ENCODE measurements around the gene ADCY9.
"Not testable (repeated sequence)": the region's sequence is repeated elsewhere in the genome, so short reads cannot be mapped to it uniquely, and the experiment has no call there.

ADCY9 gene

DNA sequence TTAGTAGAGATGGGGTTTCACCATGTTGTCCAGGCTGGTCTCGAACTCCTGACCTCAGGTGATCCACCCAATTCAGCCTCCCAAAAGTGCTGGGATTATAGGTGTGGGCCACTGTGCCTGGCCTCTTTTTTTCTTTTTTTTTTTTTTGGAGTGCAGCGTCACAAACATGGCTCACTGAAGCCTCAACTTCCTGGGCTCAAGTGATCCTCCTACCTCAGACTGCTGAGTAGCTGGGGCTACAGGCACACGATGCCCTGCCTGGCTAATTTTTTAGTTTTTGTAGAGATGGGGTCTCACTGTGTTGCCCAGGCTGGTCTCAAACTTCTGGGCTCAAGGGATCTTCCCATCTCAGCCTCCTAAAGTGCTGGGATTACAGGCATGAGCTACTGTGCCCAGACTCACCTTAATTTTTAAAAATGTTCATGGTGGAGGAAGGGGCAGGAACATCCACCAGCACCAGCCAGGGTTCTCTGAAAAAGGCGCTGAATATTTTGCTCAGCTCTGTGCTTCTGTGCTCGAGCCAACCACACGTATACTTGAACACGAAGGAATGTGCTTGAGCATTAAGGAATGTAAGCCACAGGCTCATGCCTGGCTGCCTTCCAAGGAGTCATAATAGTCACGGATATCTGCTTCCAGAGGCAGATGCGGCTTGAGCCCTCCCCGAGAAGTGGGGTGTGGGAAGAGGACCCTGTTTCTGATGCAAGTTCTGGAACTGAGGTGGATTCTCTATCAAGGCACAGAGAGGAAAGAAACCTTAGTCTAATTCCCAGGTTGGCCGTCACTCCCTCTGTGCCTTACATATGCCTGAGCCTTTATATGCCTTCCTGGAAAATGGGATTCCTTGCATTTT is 170.3 kb downstream of the ADCY9 start:
- Histone ChIP-seq H3K4me2 (no peak overlapping the region), H3K79me2 (ENCODE audit: insufficient read depth, low read depth) (no peaks in the 10 kb centered on the region), H2AFZ (ENCODE audit: low read depth) (no peak overlapping the region), H3K27me3 (ENCODE audit: insufficient read depth, low read depth) (no peaks in the 10 kb centered on the region), H3K36me3 (ENCODE audit: insufficient read depth) (no peaks in the 10 kb centered on the region), H4K20me1 (ENCODE audit: insufficient read depth) (no peaks in the 10 kb centered on the region), H3K4me1 (ENCODE audit: low read depth, poor library complexity, severe bottlenecking) (no peaks in the 10 kb centered on the region), H3K27ac (no peak overlapping the region), H3K4me3 (IDR thresholded peaks at IDR 0.05; ENCODE audit: insufficient read depth, low read depth, low read length) (no peak overlapping the region), H3K9ac (no peak overlapping the region)
- TF ChIP-seq, protein P1, sequence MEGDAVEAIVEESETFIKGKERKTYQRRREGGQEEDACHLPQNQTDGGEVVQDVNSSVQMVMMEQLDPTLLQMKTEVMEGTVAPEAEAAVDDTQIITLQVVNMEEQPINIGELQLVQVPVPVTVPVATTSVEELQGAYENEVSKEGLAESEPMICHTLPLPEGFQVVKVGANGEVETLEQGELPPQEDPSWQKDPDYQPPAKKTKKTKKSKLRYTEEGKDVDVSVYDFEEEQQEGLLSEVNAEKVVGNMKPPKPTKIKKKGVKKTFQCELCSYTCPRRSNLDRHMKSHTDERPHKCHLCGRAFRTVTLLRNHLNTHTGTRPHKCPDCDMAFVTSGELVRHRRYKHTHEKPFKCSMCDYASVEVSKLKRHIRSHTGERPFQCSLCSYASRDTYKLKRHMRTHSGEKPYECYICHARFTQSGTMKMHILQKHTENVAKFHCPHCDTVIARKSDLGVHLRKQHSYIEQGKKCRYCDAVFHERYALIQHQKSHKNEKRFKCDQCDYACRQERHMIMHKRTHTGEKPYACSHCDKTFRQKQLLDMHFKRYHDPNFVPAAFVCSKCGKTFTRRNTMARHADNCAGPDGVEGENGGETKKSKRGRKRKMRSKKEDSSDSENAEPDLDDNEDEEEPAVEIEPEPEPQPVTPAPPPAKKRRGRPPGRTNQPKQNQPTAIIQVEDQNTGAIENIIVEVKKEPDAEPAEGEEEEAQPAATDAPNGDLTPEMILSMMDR (conservative IDR thresholded peaks at IDR 0.05; ENCODE audit: low read depth, low read length) = no peak

DNA sequence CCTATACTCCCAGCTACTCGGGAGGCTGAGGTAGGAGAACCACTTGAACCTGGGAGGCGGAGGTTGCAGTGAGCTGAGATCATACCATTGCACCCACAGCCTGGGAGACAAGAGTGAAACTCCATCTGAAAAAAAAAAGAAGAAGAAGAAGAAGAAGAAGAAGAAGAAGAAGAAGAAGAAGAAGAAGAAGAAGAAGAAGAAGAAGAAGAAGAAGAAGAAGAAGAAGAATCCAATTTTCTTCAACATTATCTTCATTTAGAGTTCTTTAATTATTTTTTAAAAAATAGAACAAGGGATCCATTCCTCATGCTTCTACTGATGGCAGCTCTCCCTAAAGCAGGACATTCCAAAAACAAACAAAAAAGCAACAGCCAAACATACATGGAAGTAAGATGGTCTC is 171.8 kb downstream of the ADCY9 start:
- not testable (repeated sequence) for H3K4me3 ChIP-seq (IDR thresholded peaks at IDR 0.05; ENCODE audit: insufficient read depth, low read depth, low read length); H3K4me2 ChIP-seq; H3K27ac ChIP-seq; H3K27me3 ChIP-seq (ENCODE audit: insufficient read depth, low read depth); H3K9ac ChIP-seq; H3K4me1 ChIP-seq (ENCODE audit: low read depth, poor library complexity, severe bottlenecking); H3K36me3 ChIP-seq (ENCODE audit: insufficient read depth); H2AFZ ChIP-seq (ENCODE audit: low read depth); H3K79me2 ChIP-seq (ENCODE audit: insufficient read depth, low read depth); H4K20me1 ChIP-seq (ENCODE audit: insufficient read depth)

DNA sequence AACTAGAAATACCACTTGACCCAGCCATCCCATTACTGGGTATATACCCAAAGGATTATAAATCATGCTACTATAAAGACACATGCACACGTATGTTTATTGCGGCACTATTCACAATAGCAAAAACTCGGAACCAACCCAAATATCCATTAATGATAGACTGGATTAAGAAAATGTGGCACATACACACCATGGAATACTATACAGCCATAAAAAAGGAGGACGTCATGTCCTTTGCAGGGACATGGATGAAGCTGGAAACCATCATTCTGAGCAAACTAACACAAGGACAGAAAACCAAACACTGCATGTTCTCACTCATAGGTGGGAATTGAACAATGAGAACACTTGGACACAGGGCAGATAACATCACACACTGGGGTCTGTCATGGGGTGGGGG is 174.1 kb downstream of the ADCY9 start:
- H3K9ac ChIP-seq = not testable (repeated sequence)

DNA sequence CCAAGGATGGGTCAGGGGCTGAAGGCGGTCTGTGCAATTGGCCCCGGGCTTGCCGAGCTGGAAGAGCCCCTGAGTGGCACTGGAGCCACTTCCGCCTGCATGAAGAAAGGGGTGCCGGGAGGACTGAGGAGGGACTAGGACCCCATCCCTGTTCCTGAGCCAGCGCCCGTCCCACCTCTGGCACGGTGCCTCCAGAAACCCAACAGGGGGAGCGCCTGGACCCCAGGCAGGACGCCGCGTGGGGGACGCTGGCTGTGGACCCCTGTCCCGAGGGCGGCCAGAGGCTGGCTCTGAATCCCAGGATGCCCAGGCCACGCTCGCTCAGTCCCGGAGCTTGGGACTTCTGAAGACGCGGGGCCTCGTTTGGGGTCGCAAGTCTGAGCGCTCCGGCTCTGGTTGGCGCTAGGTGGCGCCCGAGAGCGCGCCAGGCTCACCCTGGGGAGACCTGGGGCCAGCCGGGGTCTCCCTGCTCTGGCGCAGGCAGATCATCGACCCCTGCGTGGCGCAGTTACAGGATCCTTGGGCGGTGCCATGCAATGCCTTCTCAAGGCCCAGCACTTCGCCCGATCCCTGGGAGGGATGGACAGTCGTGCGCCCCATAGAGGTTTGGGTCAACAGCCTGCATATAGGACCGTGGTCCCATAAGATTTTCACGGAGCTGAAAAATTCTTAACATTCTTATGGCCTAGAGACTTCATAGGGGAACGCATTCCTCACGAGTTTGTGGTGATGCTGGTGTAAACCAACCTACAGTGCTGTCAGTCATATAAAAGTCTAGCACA is 177.2 kb downstream of the ADCY9 start:
- Histone ChIP-seq H3K4me3 (IDR thresholded peaks at IDR 0.05; ENCODE audit: insufficient read depth, low read depth, low read length) (no peak overlapping the region), H3K27ac (no peak overlapping the region), H3K36me3 (ENCODE audit: insufficient read depth) (no peaks in the 10 kb centered on the region), H3K4me2 (no peak overlapping the region), H4K20me1 (ENCODE audit: insufficient read depth) (no peaks in the 10 kb centered on the region), H3K27me3 (ENCODE audit: insufficient read depth, low read depth) (no peaks in the 10 kb centered on the region), H2AFZ (ENCODE audit: low read depth) (no peak overlapping the region), H3K4me1 (ENCODE audit: low read depth, poor library complexity, severe bottlenecking) (no peaks in the 10 kb centered on the region), H3K9ac (no peak overlapping the region), H3K79me2 (ENCODE audit: insufficient read depth, low read depth) (no peaks in the 10 kb centered on the region)
- TF ChIP-seq, protein P1 (conservative IDR thresholded peaks at IDR 0.05; ENCODE audit: low read depth, low read length) = peak; percentile 57

More for the DNA sequence above, 174.1 kb downstream of the ADCY9 start:
- not testable (repeated sequence) for H3K27me3 ChIP-seq (ENCODE audit: insufficient read depth, low read depth); H3K4me3 ChIP-seq (IDR thresholded peaks at IDR 0.05; ENCODE audit: insufficient read depth, low read depth, low read length); H3K27ac ChIP-seq; H4K20me1 ChIP-seq (ENCODE audit: insufficient read depth); H3K4me1 ChIP-seq (ENCODE audit: low read depth, poor library complexity, severe bottlenecking); H3K79me2 ChIP-seq (ENCODE audit: insufficient read depth, low read depth); H2AFZ ChIP-seq (ENCODE audit: low read depth); H3K4me2 ChIP-seq; H3K36me3 ChIP-seq (ENCODE audit: insufficient read depth)

DNA sequence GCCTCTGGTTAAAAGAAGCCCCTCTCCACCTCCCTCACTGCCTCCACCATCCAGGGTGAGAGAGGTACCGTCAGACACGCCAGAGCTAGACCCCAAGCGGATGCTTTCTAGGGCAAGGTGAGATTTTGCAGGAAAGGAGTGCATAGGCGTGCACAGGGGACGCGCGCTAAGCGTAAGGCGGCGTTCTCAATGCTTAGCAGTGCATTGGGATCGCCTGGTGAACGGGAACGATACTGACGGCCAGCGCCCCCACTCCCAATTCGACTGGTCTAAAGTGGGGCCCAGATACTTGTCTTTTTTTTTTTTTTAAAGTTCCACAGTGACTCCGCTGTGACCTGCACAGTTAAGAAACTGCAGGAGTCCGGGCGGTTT is 177.8 kb downstream of the ADCY9 start:
- Histone ChIP-seq H3K4me1 (ENCODE audit: low read depth, poor library complexity, severe bottlenecking) (no peaks in the 10 kb centered on the region), H3K9ac (no peak overlapping the region), H3K27ac (no peak overlapping the region), H3K4me2 (no peak overlapping the region), H3K36me3 (ENCODE audit: insufficient read depth) (no peaks in the 10 kb centered on the region), H3K79me2 (ENCODE audit: insufficient read depth, low read depth) (no peaks in the 10 kb centered on the region), H2AFZ (ENCODE audit: low read depth) (no peak overlapping the region), H3K4me3 (IDR thresholded peaks at IDR 0.05; ENCODE audit: insufficient read depth, low read depth, low read length) (no peak overlapping the region), H3K27me3 (ENCODE audit: insufficient read depth, low read depth) (no peaks in the 10 kb centered on the region), H4K20me1 (ENCODE audit: insufficient read depth) (no peaks in the 10 kb centered on the region)
- TF ChIP-seq, protein P1 (conservative IDR thresholded peaks at IDR 0.05; ENCODE audit: low read depth, low read length) = no peak
